K562 (cell line): ENCODE data around the gene FAM149B1. TPM values are rescaled to one million over a fixed set of nuclear protein-coding genes. Genes with fewer than 3 reads are reported as not detected.

Experiments used
- BHLHE40 ChIP-seq: IDR thresholded peaks from 2 replicates; pipeline ENCODE4 v1.6.1; 2011; ENCODE audit warnings: low read length, improper control_type of control experiment
- BRD9 ChIP-seq: fragments of 450-650 bp; IDR thresholded peaks from 2 replicates; pipeline ENCODE4 v1.6.1; 2018; ENCODE audit warnings: low read depth; ENCODE audit not compliant: partially characterized antibody
- CXXC5 ChIP-seq: fragments of 250-450 bp; sonication (Bioruptor Pico); IDR thresholded peaks from 2 replicates; pipeline ENCODE4 v1.8.0; 2022; ENCODE audit warnings: inconsistent platforms, mild to moderate bottlenecking, moderate library complexity
- EHMT2 ChIP-seq: fragments of 450-650 bp; IDR thresholded peaks from 2 replicates; pipeline ENCODE4 v1.6.1; 2018; ENCODE audit warnings: antibody characterized with exemption
- ERF ChIP-seq: fragments of 450-650 bp; formaldehyde crosslinking; IDR thresholded peaks from 2 replicates; pipeline ENCODE4 v1.4.0; 2020; ENCODE audit warnings: mild to moderate bottlenecking, mixed read lengths
- FIP1L1 ChIP-seq: fragments of 200-400 bp; formaldehyde crosslinking; IDR thresholded peaks from 2 replicates; pipeline ENCODE4 v1.6.1; 2018; ENCODE audit warnings: mild to moderate bottlenecking, low read depth, low read length; ENCODE audit not compliant: poor library complexity, severe bottlenecking
- MEIS2 ChIP-seq: fragments of 450-650 bp; IDR thresholded peaks from 2 replicates; pipeline ENCODE4 v1.6.1; 2014; ENCODE audit warnings: mild to moderate bottlenecking; ENCODE audit not compliant: partially characterized antibody
- MYC ChIP-seq, 2 experiments: fragments of 250-450 bp in 1 of 2; sonication (Bioruptor Pico) in 1 of 2; IDR thresholded peaks; 2 replicates each; pipeline versions ENCODE4 v1.5.1 to v1.6.1; 2012 to 2021; ENCODE audit warnings: low read depth in 2 of 2, borderline replicate concordance in 1 of 2, improper control_type of control experiment in 1 of 2, low read length in 1 of 2, mild to moderate bottlenecking in 1 of 2, moderate library complexity in 1 of 2
- NFATC3 ChIP-seq: fragments of 450-650 bp; IDR thresholded peaks from 2 replicates; pipeline ENCODE4 v1.6.1; 2017; ENCODE audit warnings: mild to moderate bottlenecking
- SREBF2 ChIP-seq: sonication (generic); formaldehyde crosslinking; IDR thresholded peaks from 2 replicates; pipeline ENCODE4 v1.4.0; 2020; ENCODE audit warnings: mild to moderate bottlenecking, missing genetic modification reagents
- ZNF121 ChIP-seq: sonication (generic); formaldehyde crosslinking; conservative IDR thresholded peaks from 2 replicates; pipeline ENCODE4 v1.8.0; 2022; ENCODE audit warnings: missing genetic modification reagents
- ZNF79 ChIP-seq: fragments of 250-450 bp; sonication (Bioruptor Pico); IDR thresholded peaks from 2 replicates; pipeline ENCODE4 v1.4.0; 2020; ENCODE audit warnings: low read depth, mild to moderate bottlenecking, moderate library complexity
- polyA plus RNA-seq, 8 experiments: library from polyadenylated mRNA; depleted of rRNA in 4 of 8; stranded (reverse) in 5 of 8; unstranded in 3 of 8; fragments of >200 nt; fragmentation: Nextera tagmentation in 2 of 8; fragmentation: Illumina TruSeq in 1 of 8; extraction: Ambion mirVana in 2 of 8; extraction: Trizol in 1 of 8; gene quantifications; 2 replicates each; pipeline versions ENCODE4 v1.2.1 to v1.2.3, GENCODE V29; 2011 to 2014; ENCODE audit warnings: inconsistent platforms in 1 of 8, missing spikeins in 1 of 8
- total RNA-seq, 7 experiments: library from RNA; depleted of rRNA in 6 of 7; stranded (reverse); fragments of >200 nt in 6 of 7; fragmentation: Illumina TruSeq in 2 of 7; extraction: Trizol in 2 of 7; gene quantifications; 2 replicates each; pipeline versions ENCODE4 v1.2.1 to v1.2.3, GENCODE V29; 2011 to 2021; ENCODE audit warnings: low replicate concordance in 1 of 7
- TF ChIP-seq, protein P1 (sequence below): sonication (generic); formaldehyde crosslinking; IDR thresholded peaks from 2 replicates; pipeline ENCODE4 v1.8.1; 2023; ENCODE audit warnings: mild to moderate bottlenecking, missing genetic modification reagents
- TF ChIP-seq, protein P2 (sequence below): fragments of 450-650 bp; formaldehyde crosslinking; conservative IDR thresholded peaks from 2 replicates; pipeline ENCODE4 v1.4.0; 2022; ENCODE audit warnings: mild to moderate bottlenecking, missing genetic modification characterization
- TF ChIP-seq, protein P3 (sequence below), 2 experiments: fragments of 450-650 bp in 1 of 2; sonication (generic) in 1 of 2; formaldehyde crosslinking in 1 of 2; IDR thresholded peaks in 1 of 2; conservative IDR thresholded peaks in 1 of 2; 2 replicates each; pipeline versions ENCODE4 v1.6.1 to v1.8.1; 2016 to 2023; ENCODE audit warnings: mild to moderate bottlenecking in 2 of 2, moderate library complexity in 2 of 2, inconsistent platforms in 1 of 2, missing genetic modification reagents in 1 of 2
- TF ChIP-seq, protein P4 (sequence below): sonication (generic); formaldehyde crosslinking; IDR thresholded peaks from 2 replicates; pipeline ENCODE4 v1.8.0; 2022; ENCODE audit warnings: mild to moderate bottlenecking, missing genetic modification reagents

FAM149B1 gene
- total and polyA plus RNA-seq, 9 of the 15 experiments (the other 6 are each of a cell fraction or from before 2014, with no cell fraction given) = 4.2 to 18.5 (median 9.3) TPM

DNA sequence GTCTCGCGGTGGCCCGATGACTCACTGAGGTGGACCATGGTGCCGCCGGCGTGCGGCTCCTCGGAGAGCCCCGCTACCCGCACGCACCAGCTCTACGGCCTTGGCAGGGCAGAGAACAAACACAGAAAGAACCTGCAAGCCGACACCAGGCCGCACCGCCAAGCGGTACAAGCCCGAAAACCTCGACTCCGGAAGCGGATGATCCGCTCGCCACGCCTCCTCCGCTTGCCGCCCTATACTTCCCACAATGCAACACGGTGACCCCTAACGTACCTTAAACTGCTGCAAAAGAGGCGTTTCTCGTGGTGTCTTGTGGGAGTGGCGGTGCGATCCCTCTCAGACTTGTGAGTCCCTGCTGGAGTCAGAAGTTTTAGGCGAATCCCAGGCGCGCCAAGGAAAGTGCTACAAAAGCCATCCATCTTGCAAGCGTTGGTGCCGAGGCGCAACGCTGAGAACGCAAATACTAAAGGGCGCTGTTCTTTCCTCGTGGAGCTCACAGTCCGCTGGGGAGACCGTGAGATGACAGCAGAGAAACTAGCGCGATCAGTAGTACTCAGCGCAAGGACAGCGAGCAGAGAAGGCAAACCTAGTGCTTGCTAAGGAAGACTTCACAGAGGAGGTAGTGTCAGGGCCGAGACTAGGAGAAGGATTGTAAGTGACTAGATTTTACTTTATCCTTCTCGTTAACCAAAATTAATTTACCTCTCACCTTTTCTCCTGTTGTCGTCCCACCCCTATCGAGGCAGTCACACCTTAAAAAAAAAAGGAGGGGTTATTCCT lies 84.7 kb downstream of the FAM149B1 start, which contains the start of gene MRPS16 (continued):
- TF ChIP-seq, protein P1, sequence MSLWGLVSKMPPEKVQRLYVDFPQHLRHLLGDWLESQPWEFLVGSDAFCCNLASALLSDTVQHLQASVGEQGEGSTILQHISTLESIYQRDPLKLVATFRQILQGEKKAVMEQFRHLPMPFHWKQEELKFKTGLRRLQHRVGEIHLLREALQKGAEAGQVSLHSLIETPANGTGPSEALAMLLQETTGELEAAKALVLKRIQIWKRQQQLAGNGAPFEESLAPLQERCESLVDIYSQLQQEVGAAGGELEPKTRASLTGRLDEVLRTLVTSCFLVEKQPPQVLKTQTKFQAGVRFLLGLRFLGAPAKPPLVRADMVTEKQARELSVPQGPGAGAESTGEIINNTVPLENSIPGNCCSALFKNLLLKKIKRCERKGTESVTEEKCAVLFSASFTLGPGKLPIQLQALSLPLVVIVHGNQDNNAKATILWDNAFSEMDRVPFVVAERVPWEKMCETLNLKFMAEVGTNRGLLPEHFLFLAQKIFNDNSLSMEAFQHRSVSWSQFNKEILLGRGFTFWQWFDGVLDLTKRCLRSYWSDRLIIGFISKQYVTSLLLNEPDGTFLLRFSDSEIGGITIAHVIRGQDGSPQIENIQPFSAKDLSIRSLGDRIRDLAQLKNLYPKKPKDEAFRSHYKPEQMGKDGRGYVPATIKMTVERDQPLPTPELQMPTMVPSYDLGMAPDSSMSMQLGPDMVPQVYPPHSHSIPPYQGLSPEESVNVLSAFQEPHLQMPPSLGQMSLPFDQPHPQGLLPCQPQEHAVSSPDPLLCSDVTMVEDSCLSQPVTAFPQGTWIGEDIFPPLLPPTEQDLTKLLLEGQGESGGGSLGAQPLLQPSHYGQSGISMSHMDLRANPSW (CRISPR knock-in tag) = peak; percentile 55; the same call in 1 of the 2 replicates
- TF ChIP-seq MYC (IDR thresholded peaks at IDR 0.05; ENCODE audit: low read depth, low read length) = peak; percentile 94
- TF ChIP-seq MYC (CRISPR knock-in tag; IDR thresholded peaks at IDR 0.05; ENCODE audit: borderline replicate concordance, low read depth) = peak; percentile 73; the same call in 1 of the 2 replicates
- TF ChIP-seq, protein P2, sequence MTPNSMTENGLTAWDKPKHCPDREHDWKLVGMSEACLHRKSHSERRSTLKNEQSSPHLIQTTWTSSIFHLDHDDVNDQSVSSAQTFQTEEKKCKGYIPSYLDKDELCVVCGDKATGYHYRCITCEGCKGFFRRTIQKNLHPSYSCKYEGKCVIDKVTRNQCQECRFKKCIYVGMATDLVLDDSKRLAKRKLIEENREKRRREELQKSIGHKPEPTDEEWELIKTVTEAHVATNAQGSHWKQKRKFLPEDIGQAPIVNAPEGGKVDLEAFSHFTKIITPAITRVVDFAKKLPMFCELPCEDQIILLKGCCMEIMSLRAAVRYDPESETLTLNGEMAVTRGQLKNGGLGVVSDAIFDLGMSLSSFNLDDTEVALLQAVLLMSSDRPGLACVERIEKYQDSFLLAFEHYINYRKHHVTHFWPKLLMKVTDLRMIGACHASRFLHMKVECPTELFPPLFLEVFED = peak; percentile 80; the same call in 1 of the 2 replicates
- no peak for TF ChIP-seq BRD9
- peak; percentile 24 for TF ChIP-seq FIP1L1
- 0 out of 2 replicates have a peak, but pooled peaks have one; percentile 46 for TF ChIP-seq NFATC3
- TF ChIP-seq ZNF121 = no peak
- peak; percentile 5 for TF ChIP-seq BHLHE40
- peak; percentile 83; the same call in 1 of the 2 replicates for TF ChIP-seq SREBF2
- TF ChIP-seq ERF (CRISPR knock-in tag) = peak; percentile 63; the same call in 1 of the 2 replicates
- TF ChIP-seq, protein P3, sequence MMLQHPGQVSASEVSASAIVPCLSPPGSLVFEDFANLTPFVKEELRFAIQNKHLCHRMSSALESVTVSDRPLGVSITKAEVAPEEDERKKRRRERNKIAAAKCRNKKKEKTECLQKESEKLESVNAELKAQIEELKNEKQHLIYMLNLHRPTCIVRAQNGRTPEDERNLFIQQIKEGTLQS (IDR thresholded peaks at IDR 0.05) = peak; percentile 96
- TF ChIP-seq, protein P3 (CRISPR knock-in tag; conservative IDR thresholded peaks at IDR 0.05) = peak; percentile 56
- no peak for TF ChIP-seq EHMT2
- TF ChIP-seq, protein P4, sequence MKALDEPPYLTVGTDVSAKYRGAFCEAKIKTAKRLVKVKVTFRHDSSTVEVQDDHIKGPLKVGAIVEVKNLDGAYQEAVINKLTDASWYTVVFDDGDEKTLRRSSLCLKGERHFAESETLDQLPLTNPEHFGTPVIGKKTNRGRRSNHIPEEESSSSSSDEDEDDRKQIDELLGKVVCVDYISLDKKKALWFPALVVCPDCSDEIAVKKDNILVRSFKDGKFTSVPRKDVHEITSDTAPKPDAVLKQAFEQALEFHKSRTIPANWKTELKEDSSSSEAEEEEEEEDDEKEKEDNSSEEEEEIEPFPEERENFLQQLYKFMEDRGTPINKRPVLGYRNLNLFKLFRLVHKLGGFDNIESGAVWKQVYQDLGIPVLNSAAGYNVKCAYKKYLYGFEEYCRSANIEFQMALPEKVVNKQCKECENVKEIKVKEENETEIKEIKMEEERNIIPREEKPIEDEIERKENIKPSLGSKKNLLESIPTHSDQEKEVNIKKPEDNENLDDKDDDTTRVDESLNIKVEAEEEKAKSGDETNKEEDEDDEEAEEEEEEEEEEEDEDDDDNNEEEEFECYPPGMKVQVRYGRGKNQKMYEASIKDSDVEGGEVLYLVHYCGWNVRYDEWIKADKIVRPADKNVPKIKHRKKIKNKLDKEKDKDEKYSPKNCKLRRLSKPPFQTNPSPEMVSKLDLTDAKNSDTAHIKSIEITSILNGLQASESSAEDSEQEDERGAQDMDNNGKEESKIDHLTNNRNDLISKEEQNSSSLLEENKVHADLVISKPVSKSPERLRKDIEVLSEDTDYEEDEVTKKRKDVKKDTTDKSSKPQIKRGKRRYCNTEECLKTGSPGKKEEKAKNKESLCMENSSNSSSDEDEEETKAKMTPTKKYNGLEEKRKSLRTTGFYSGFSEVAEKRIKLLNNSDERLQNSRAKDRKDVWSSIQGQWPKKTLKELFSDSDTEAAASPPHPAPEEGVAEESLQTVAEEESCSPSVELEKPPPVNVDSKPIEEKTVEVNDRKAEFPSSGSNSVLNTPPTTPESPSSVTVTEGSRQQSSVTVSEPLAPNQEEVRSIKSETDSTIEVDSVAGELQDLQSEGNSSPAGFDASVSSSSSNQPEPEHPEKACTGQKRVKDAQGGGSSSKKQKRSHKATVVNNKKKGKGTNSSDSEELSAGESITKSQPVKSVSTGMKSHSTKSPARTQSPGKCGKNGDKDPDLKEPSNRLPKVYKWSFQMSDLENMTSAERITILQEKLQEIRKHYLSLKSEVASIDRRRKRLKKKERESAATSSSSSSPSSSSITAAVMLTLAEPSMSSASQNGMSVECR = peak; percentile 88
- TF ChIP-seq ZNF79 (CRISPR knock-in tag) = no peak; the same call in 1 of the 2 replicates
- peak; percentile 83 for TF ChIP-seq CXXC5 (CRISPR knock-in tag)
- TF ChIP-seq MEIS2 = peak; percentile 62
